Brain microvascular endothelial cell (primary cell): Measurements from ENCODE around the gene GIGYF1.
A peak's percentile ranks its signal among the peaks of the same experiment; 100 is the strongest.
"Not testable (repeated sequence)": the region's sequence is repeated elsewhere in the genome, so short reads cannot be mapped to it uniquely, and the experiment has no call there.

Experiments
- DNase-seq: peaks from one replicate; pipeline ENCODE4 v3.0.0-alpha.2; 2020
- H3K27ac ChIP-seq: fragments of 250-450 bp; sonication (Bioruptor Pico); 2 replicates; pipeline ENCODE4 v1.5.1; 2020; ENCODE audit warnings: mild to moderate bottlenecking, moderate library complexity
- H3K27me3 ChIP-seq: fragments of 250-450 bp; sonication (Bioruptor Pico); replicated peaks from 2 replicates; pipeline ENCODE4 v1.5.1; 2020; ENCODE audit warnings: mild to moderate bottlenecking
- H3K36me3 ChIP-seq: fragments of 250-450 bp; sonication (Bioruptor Pico); replicated peaks from 2 replicates; pipeline ENCODE4 v1.5.1; 2020; ENCODE audit warnings: mild to moderate bottlenecking
- H3K4me3 ChIP-seq: 2 replicates; pipeline ENCODE4 v1.5.1; 2011; ENCODE audit warnings: low read depth, mild to moderate bottlenecking, control low read depth, low read length, moderate library complexity
- CTCF ChIP-seq: IDR thresholded peaks from 2 replicates; pipeline ENCODE4 v1.5.1; 2011; ENCODE audit warnings: low read depth, mild to moderate bottlenecking, moderate library complexity, low read length, control low read depth, inconsistent platforms; ENCODE audit errors: missing control alignments
- in situ Hi-C: cut with HindIII; loops from 2 replicates; pipeline ENCODE4 v1.10.0; 2017; ENCODE audit warnings: low sequenced_read_pairs, low pct_ligation_motif_present

The GIGYF1 gene

GRCh38 chr7:100722480-100723212 lies 28.6 kb upstream of the GIGYF1 start:
- Histone ChIP-seq H3K36me3 (no peaks in the 10 kb centered on the region), H3K27ac (no peak overlapping the region), H3K27me3 (peaks cover 25% of the 10 kb centered on the region), H3K4me3 (no peak overlapping the region)
- TF ChIP-seq CTCF, result no peak
- in situ Hi-C loops, result loop anchor here (25.0 kb wide), 1 partner anchor 115 kb away; the partner anchor contains the start of gene EPHB4
- no peak for DNase-seq

- in situ Hi-C loops, result loop anchor here (25.0 kb wide), 1 partner anchor 116 kb away; the partner anchor contains the start of gene EPHB4
- no peak overlapping the region for H3K4me3 ChIP-seq
Observed at GRCh38 chr7:100721505-100721812, 27.4 kb upstream of the GIGYF1 start.

GRCh38 chr7:100720671-100721504 lies 26.8 kb upstream of the GIGYF1 start:
- no peak overlapping the region for H3K27ac ChIP-seq
- no peak for TF ChIP-seq CTCF
- H3K36me3 ChIP-seq, result no peaks in the 10 kb centered on the region
- H3K4me3 ChIP-seq, result no peak overlapping the region
- peaks cover 25% of the 10 kb centered on the region for H3K27me3 ChIP-seq
- no peak for DNase-seq
- in situ Hi-C loops, result loop anchor here (25.0 kb wide), 1 partner anchor 116 kb away; the partner anchor contains the start of gene EPHB4

More at GRCh38 chr7:100721505-100721812, 27.4 kb upstream of the GIGYF1 start:
- Histone ChIP-seq H3K36me3 (no peaks in the 10 kb centered on the region), H3K27ac (no peak overlapping the region), H3K27me3 (peaks cover 25% of the 10 kb centered on the region)
- no peak for TF ChIP-seq CTCF
- DNase-seq, result no peak

GRCh38 chr7:100720279-100720670 lies 26.2 kb upstream of the GIGYF1 start, which contains the start of gene EPO:
TSS of gene EPO (plus strand) at chr7:100720468. CDS start at chr7:100720981, 513 bp downstream.
- DNase-seq, result no peak
- Histone ChIP-seq H3K4me3 (no peak within 1 kb of the TSS), H3K27ac (no peak within 1 kb of the TSS), H3K36me3 (no peaks in the 10 kb centered on the region), H3K27me3 (peaks cover 25% of the 10 kb centered on the region)
- TF ChIP-seq CTCF, result no peak
- in situ Hi-C loops, result loop anchor here (25.0 kb wide), 1 partner anchor 117 kb away; the partner anchor contains the start of gene EPHB4

GRCh38 chr7:100719523-100720278 lies 25.7 kb upstream of the GIGYF1 start:
- in situ Hi-C loops, result loop anchor here (25.0 kb wide), 1 partner anchor 118 kb away; the partner anchor contains the start of gene EPHB4
- DNase-seq, result peak; percentile 16
- Histone ChIP-seq H3K36me3 (no peaks in the 10 kb centered on the region), H3K27ac (no peak overlapping the region), H3K4me3 (no peak overlapping the region), H3K27me3 (peaks cover 25% of the 10 kb centered on the region)
- TF ChIP-seq CTCF, result peak; percentile 55

- H3K36me3 ChIP-seq, H3K4me3 ChIP-seq, DNase-seq, H3K27ac ChIP-seq: not testable (repeated sequence)
- in situ Hi-C loops, result loop anchor here (25.0 kb wide), 1 partner anchor 120 kb away; the partner anchor contains the start of gene EPHB4
- H3K27me3 ChIP-seq, result peaks cover 19% of the 10 kb centered on the region
Observed at GRCh38 chr7:100717073-100717472, 23.0 kb upstream of the GIGYF1 start.
